HG03571 (cell line): ENCODE data around the gene ARHGAP10.
"Not testable (repeated sequence)": the region's sequence is repeated elsewhere in the genome, so short reads cannot be mapped to it uniquely, and the experiment has no call there.

Experiments used
- ATAC-seq: cut with Tn5 transposase; IDR thresholded peaks from one replicate; pipeline ENCODE4 v1.9.1; 2021; ENCODE audit not compliant: unreplicated experiment

ARHGAP10 gene

DNA sequence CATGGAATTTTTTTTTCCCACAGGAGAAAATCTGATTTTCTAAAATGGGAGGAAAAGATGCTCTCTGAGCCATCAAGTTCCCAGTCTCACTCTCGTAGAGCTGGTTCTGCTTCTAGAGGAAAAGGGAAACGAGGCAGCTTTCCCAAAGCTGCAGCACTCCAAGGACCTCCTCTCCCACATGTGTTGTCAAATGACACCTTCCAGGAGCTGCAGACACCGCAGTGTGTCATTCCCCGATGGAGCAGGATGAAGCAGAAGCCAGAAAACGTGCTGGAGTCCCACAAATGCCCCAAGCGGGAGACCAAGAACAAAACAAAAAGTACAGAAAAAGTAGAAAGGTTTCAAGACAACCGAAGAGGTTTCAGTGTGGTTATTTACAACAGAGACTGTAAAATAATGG lies 348.1 kb downstream of the ARHGAP10 start:
- no peak for ATAC-seq

DNA sequence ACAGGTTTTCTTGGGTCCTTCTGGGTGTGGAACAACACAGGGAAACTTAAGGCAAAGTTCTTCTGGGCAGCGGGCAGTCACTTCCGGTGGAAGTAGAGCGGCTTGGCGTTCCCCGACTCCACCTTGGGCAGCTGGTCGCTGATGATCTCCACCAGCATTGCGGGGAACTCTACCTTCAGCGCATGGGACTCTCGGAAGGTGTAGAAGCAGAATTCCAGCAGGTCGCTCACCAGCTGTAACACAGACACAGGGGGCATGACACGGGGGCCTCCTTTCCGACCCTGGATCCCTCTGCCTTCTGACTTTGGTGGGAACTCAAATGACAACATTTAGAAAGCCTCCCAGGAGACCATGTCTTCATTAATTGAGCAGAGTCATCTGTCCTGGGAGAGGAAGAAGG lies 349.4 kb downstream of the ARHGAP10 start:
- ATAC-seq, result no peak

GRCh38 chr4:148081745-148082144 lies 349.9 kb downstream of the ARHGAP10 start:
- ATAC-seq, result no peak

GRCh38 chr4:148083073-148083472 lies 351.2 kb downstream of the ARHGAP10 start:
- not testable (repeated sequence) for ATAC-seq

DNA sequence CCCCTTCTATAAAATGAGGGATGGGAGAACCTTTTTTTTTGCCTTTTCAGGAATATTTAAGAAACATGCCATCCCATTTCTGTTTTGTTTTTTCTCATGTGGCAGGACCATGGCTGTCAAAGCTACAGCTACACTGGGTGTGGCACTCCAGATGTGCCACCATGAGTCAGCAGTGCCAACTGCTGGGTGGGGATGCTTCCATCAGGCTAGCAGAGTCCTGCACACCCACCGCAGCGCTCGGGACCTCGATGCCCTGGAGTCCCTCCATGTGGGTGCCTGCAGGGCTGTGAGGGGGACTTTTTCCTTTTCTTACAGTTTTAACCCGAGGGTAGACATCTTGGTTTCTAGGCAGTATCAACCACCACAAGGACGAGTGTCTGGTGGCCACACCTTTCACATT lies 357.7 kb downstream of the ARHGAP10 start:
- no peak for ATAC-seq

- no peak for ATAC-seq
Measured at GRCh38 chr4:148090029-148090428, 358.1 kb downstream of the ARHGAP10 start.

GRCh38 chr4:148090503-148091476 lies 358.9 kb downstream of the ARHGAP10 start:
- no peak for ATAC-seq

DNA sequence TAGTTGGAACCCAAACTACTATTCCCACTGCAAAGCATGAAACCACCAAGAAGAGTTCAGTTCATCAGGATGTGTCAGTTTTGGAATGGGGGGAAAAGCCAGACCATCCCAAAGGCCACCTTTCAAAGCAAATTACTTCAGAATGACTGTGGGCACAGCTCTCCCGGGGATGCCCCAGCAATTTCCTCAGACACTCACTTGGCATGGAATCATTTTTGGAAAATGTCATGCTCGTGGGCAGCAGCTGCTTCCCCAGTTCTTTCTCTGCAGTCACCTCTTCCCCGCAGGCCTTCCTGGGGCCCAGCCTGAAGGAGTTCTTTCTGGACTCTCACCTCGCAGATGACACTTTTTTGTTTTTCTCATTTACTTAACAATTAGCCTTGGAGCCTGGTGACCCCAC lies 360.0 kb downstream of the ARHGAP10 start:
- no peak for ATAC-seq

GRCh38 chr4:148092316-148093014 lies 360.6 kb downstream of the ARHGAP10 start:
- no peak for ATAC-seq

- no peak for ATAC-seq
Measured at GRCh38 chr4:148093065-148093464, 361.2 kb downstream of the ARHGAP10 start.

GRCh38 chr4:148094149-148094548 lies 362.3 kb downstream of the ARHGAP10 start:
- ATAC-seq, result no peak

GRCh38 chr4:148095346-148095923 lies 363.5 kb downstream of the ARHGAP10 start:
- no peak for ATAC-seq

- no peak for ATAC-seq
Measured at GRCh38 chr4:148097801-148098200, 365.9 kb downstream of the ARHGAP10 start.

DNA sequence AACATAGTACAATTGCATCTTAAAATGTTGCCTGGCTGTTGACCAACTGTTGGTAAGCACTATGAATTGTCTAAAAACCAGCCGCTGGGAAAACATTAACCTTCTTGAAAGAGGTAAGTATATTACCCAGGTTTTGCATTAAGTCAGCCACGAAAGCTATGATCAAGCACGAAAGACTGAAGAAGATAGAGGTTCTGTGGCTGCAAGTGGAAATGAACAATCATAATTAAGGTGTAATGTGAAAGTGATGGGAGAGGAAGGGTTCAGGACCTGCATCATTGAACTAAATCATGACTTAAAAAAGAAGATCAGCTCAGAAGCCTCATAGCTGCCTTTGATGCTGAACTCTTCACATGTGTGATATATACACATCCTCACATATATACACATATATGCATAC lies 369.3 kb downstream of the ARHGAP10 start:
- ATAC-seq, result no peak

DNA sequence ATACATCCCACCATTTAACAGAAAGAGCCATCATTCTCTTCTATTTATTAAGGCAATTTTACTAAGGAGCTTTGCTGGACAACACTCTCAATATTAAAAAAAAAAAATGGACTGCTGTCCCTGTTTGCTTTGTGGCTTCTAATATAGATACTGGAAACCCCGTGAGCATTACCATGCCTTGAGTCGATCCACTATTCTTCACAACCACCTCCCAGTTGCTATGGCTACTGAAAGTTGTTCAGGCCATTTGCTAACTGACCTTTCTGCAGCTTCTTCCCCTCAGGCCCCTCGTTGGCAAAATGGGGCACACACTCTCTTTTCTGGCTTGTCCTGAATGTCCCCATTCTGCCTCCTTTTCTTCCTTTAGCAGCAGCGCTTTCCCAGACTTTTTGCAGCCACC lies 369.9 kb downstream of the ARHGAP10 start:
- no peak for ATAC-seq

DNA sequence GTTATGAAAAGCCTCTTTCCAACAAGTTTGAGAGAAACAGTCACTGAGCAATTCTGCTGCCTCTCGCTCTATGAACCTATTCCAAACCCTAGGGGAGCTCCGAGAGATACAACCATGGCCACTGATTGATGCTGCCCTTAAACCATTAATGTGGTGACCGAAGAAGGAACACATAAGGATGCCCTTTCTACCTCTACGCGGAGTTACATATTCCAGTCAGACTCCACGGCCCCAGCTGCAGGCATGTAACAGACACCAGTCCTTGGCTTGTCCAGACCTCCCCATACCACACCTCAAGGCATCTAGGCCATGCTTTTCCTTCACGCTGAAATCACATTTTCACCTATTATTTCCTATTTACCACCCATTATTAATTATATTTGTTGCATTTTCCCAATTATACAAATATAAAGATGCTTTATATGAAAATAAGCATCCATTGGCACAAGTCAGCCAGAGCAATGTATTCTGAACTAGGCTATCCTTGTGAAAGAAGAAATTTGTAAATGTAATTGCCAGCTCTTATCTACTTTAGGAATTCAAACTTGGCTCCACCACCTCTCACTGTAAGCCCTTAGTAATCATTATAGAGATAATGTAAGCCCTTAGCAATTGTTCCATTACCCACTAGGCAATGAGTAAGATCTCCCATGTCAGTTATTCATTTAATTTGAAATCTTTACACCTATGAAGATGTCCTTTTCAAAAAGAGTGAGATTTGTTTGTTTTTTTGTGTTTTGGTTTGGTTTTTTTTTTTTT lies 371.9 kb downstream of the ARHGAP10 start:
- ATAC-seq, result no peak

DNA sequence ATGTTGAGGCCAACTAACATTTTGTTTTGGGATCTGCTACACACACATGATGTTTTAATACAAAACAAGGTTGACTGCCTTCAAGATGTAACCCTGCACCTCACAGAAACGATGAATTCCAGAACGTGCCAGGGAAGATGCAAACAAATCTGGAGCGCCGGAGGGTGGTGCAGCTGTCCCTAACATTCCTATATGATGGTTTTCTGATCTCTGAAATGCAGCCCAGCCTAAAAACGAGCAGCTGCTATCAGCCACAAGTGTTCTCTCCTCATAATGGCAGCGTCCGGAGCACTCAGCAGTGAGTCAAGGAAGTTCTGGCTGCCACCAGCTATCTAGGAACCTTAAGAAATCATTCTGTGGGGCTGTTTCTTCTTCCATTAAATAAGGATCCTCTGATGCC lies 376.9 kb downstream of the ARHGAP10 start:
- ATAC-seq, result no peak

DNA sequence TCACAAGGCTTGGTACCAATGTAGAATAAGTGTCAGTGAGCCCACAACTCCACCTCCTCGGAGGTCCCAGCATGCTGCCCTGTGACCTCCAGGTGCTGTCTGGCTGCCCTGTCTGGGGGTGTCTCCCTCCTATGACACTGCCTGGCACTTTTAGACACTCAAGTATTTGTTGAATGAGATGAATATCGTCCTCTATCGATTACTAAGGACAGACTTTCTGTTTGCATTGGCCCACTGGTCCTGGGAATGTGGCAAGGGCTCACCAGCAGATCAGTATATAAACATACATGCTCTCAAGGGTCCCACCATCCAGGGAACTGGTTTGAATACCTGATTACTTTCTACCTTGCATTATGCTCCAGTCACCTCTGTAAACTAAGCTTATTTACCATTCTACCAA lies 377.3 kb downstream of the ARHGAP10 start:
- no peak for ATAC-seq

GRCh38 chr4:148110169-148110568 lies 378.3 kb downstream of the ARHGAP10 start:
- ATAC-seq, result no peak

DNA sequence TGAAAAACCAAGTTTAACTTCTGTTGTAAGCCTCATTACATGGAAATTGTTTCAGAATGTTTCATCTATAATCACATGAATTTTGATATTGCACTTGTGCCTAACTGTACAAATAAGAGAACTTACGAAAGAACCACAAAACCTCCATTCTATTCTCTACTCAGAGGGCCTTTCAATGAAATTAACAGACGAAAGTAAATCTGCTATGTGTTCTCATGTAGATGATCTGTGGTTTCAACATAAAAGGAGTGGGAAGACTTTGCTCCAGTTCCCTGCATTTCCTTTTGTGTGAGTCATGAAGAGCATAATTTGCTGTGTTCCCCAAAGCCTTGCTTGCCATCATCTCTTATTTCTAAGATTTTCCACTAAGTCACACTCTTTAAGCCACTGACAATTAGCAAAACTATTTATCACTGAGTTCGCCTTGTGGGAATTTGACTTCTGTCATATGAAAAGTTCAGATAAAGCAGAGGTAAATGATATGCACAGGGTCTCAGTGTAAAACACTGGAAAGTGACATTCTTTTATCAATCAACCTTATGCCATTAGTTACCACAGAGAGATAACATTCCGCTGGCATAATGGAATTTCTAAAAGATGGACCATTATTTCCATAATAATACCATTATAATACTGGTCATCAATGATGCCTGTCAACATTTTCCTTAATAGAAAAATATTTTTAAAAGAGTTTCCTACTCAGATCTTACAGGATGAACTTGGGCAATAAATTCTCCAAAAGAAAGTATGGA lies 380.5 kb downstream of the ARHGAP10 start:
- ATAC-seq, result no peak
